HepG2 (cell line): Measurements from ENCODE around the gene TCAP. TPM values are rescaled to one million over a fixed set of nuclear protein-coding genes. Genes with fewer than 3 reads are reported as not detected.
A peak's percentile ranks its signal among the peaks of the same experiment; 100 is the strongest.

Source experiments
- CEBPB ChIP-seq: IDR thresholded peaks from 2 replicates; pipeline ENCODE4 v1.6.1; 2011; ENCODE audit warnings: low read depth, low read length, improper control_type of control experiment, borderline replicate concordance
- TCF7L2 ChIP-seq: IDR thresholded peaks from 2 replicates; pipeline ENCODE4 v1.6.1; 2011; ENCODE audit warnings: mild to moderate bottlenecking, low read depth, low read length, moderate library complexity
- ZNF34 ChIP-seq: sonication (generic); formaldehyde crosslinking; IDR thresholded peaks from 2 replicates; pipeline ENCODE4 v1.4.0; 2020; ENCODE audit warnings: mild to moderate bottlenecking, missing genetic modification reagents, borderline replicate concordance
- ZNF552 ChIP-seq: sonication (generic); formaldehyde crosslinking; IDR thresholded peaks from 2 replicates; pipeline ENCODE4 v1.9.0; 2022; ENCODE audit warnings: missing genetic modification reagents, mild to moderate bottlenecking, borderline replicate concordance
- ZNF563 ChIP-seq: sonication (generic); formaldehyde crosslinking; IDR thresholded peaks from 2 replicates; pipeline ENCODE4 v1.8.0; 2022; ENCODE audit warnings: mild to moderate bottlenecking, moderate library complexity, missing genetic modification reagents
- ZNF615 ChIP-seq: sonication (generic); formaldehyde crosslinking; IDR thresholded peaks from 2 replicates; pipeline ENCODE4 v1.5.0; 2020; ENCODE audit warnings: mild to moderate bottlenecking, missing genetic modification reagents, borderline replicate concordance
- ZNF746 ChIP-seq: sonication (generic); formaldehyde crosslinking; IDR thresholded peaks from 2 replicates; pipeline ENCODE4 v1.8.0; 2022; ENCODE audit warnings: mild to moderate bottlenecking, missing genetic modification reagents
- ZSCAN25 ChIP-seq: sonication (generic); formaldehyde crosslinking; IDR thresholded peaks from 2 replicates; pipeline ENCODE4 v1.8.0; 2022; ENCODE audit warnings: mild to moderate bottlenecking, missing genetic modification reagents
- polyA plus RNA-seq, 8 experiments: library from polyadenylated mRNA; depleted of rRNA in 3 of 8; stranded (reverse) in 7 of 8; unstranded in 1 of 8; fragments of >200 nt; fragmentation: Illumina TruSeq in 4 of 8; extraction: Trizol in 4 of 8; gene quantifications; 2 replicates each; pipeline versions ENCODE4 v1.2.1 to v1.2.3, GENCODE V29; 2011 to 2016; ENCODE audit warnings: low read depth in 4 of 8, missing spikeins in 1 of 8, mixed read lengths in 1 of 8; ENCODE audit not compliant: insufficient read depth in 1 of 8
- total RNA-seq, 5 experiments: library from RNA; depleted of rRNA; stranded (reverse); fragments of >200 nt; fragmentation: Illumina TruSeq; extraction: Trizol; gene quantifications; 2 replicates each; pipeline ENCODE4 v1.2.3, GENCODE V29; 2016; ENCODE audit warnings: low read depth in 1 of 5
- TF ChIP-seq, protein P1 (sequence below): sonication (generic); formaldehyde crosslinking; IDR thresholded peaks from 2 replicates; pipeline ENCODE4 v1.4.0; 2020; ENCODE audit warnings: missing genetic modification reagents
- TF ChIP-seq, protein P2 (sequence below): sonication (generic); formaldehyde crosslinking; IDR thresholded peaks from 2 replicates; pipeline ENCODE4 v1.4.0; 2020; ENCODE audit warnings: missing genetic modification reagents
- TF ChIP-seq, protein P3 (sequence below): sonication (generic); formaldehyde crosslinking; IDR thresholded peaks from 2 replicates; pipeline ENCODE4 v1.4.0; 2020; ENCODE audit warnings: mild to moderate bottlenecking, missing genetic modification reagents, borderline replicate concordance
- TF ChIP-seq, protein P4 (sequence below): sonication (generic); formaldehyde crosslinking; IDR thresholded peaks from 2 replicates; pipeline ENCODE4 v1.4.0; 2020; ENCODE audit warnings: mild to moderate bottlenecking, missing genetic modification reagents
- TF ChIP-seq, protein P5 (sequence below): sonication (generic); formaldehyde crosslinking; IDR thresholded peaks from 2 replicates; pipeline ENCODE4 v1.5.0; 2020; ENCODE audit warnings: mild to moderate bottlenecking, missing genetic modification reagents
- TF ChIP-seq, protein P6 (sequence below): sonication (generic); formaldehyde crosslinking; IDR thresholded peaks from 2 replicates; pipeline ENCODE4 v1.8.1; 2023; ENCODE audit warnings: mild to moderate bottlenecking, missing genetic modification reagents, borderline replicate concordance

The TCAP gene
- total and polyA plus RNA-seq, 2 of the 13 experiments (the other 11 are each of a cell fraction or from before 2014, with no cell fraction given): 0.24 to 0.65 TPM

DNA sequence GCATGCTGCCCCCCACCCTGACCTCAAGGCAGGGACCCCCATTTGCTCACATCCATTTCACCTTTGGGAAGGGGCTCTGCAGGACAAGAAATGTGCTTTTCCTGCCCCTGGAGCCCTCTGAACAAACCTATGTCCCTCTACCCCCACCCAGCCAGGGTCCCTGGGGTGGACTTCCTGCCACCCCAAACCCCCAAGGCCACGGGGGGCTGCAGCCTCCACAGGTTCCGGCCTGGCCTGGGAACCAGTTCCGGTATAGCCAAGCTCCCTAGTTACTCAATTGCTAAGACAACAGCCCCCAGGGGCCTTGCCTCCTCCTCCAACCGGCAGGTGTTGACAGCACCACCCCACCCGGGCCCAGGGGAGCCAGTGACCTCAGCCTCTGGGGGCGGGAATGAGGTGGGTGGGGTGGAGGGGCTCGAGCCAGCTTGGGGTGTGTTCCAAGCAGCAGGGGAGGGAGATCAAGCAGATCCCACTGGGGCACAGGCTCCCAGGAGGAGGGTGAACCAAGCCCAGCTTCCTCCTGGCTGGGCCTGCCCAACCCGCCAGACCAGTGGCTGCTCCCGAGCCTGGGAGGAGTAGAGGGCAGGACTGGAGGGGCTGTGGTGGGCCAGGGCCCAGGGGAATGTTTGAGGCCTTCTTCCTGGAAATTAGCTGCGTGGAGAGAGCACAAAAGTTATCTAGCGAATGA, 9.7 kb downstream of the TCAP start (continued):
- TF ChIP-seq ZNF34 (CRISPR knock-in tag) (no peak), ZNF552 (CRISPR knock-in tag) (peak; percentile 80; the same call in 1 of the 2 replicates), TCF7L2 (no peak), ZSCAN25 (CRISPR knock-in tag) (peak; percentile 49; the same call in 1 of the 2 replicates), ZNF746 (peak; percentile 48; the same call in 1 of the 2 replicates), ZNF615 (no peak), CEBPB (no peak), ZNF563 (peak; percentile 53; the same call in 1 of the 2 replicates)
- TF ChIP-seq, protein P1, sequence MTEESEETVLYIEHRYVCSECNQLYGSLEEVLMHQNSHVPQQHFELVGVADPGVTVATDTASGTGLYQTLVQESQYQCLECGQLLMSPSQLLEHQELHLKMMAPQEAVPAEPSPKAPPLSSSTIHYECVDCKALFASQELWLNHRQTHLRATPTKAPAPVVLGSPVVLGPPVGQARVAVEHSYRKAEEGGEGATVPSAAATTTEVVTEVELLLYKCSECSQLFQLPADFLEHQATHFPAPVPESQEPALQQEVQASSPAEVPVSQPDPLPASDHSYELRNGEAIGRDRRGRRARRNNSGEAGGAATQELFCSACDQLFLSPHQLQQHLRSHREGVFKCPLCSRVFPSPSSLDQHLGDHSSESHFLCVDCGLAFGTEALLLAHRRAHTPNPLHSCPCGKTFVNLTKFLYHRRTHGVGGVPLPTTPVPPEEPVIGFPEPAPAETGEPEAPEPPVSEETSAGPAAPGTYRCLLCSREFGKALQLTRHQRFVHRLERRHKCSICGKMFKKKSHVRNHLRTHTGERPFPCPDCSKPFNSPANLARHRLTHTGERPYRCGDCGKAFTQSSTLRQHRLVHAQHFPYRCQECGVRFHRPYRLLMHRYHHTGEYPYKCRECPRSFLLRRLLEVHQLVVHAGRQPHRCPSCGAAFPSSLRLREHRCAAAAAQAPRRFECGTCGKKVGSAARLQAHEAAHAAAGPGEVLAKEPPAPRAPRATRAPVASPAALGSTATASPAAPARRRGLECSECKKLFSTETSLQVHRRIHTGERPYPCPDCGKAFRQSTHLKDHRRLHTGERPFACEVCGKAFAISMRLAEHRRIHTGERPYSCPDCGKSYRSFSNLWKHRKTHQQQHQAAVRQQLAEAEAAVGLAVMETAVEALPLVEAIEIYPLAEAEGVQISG (CRISPR knock-in tag): peak; percentile 67
- TF ChIP-seq, protein P2, sequence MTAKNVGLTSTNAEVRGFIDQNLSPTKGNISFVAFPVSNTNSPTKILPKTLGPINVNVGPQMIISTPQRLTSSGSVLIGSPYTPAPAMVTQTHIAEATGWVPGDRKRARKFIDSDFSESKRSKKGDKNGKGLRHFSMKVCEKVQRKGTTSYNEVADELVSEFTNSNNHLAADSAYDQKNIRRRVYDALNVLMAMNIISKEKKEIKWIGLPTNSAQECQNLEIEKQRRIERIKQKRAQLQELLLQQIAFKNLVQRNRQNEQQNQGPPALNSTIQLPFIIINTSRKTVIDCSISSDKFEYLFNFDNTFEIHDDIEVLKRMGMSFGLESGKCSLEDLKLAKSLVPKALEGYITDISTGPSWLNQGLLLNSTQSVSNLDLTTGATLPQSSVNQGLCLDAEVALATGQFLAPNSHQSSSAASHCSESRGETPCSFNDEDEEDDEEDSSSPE (CRISPR knock-in tag): 0 out of 2 replicates have a peak, but pooled peaks have one; percentile 44
- TF ChIP-seq, protein P3, sequence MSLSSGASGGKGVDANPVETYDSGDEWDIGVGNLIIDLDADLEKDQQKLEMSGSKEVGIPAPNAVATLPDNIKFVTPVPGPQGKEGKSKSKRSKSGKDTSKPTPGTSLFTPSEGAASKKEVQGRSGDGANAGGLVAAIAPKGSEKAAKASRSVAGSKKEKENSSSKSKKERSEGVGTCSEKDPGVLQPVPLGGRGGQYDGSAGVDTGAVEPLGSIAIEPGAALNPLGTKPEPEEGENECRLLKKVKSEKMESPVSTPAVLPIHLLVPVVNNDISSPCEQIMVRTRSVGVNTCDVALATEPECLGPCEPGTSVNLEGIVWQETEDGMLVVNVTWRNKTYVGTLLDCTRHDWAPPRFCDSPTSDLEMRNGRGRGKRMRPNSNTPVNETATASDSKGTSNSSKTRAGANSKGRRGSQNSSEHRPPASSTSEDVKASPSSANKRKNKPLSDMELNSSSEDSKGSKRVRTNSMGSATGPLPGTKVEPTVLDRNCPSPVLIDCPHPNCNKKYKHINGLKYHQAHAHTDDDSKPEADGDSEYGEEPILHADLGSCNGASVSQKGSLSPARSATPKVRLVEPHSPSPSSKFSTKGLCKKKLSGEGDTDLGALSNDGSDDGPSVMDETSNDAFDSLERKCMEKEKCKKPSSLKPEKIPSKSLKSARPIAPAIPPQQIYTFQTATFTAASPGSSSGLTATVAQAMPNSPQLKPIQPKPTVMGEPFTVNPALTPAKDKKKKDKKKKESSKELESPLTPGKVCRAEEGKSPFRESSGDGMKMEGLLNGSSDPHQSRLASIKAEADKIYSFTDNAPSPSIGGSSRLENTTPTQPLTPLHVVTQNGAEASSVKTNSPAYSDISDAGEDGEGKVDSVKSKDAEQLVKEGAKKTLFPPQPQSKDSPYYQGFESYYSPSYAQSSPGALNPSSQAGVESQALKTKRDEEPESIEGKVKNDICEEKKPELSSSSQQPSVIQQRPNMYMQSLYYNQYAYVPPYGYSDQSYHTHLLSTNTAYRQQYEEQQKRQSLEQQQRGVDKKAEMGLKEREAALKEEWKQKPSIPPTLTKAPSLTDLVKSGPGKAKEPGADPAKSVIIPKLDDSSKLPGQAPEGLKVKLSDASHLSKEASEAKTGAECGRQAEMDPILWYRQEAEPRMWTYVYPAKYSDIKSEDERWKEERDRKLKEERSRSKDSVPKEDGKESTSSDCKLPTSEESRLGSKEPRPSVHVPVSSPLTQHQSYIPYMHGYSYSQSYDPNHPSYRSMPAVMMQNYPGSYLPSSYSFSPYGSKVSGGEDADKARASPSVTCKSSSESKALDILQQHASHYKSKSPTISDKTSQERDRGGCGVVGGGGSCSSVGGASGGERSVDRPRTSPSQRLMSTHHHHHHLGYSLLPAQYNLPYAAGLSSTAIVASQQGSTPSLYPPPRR (CRISPR knock-in tag): 0 out of 2 replicates have a peak, but pooled peaks have one; percentile 27
- TF ChIP-seq, protein P4, sequence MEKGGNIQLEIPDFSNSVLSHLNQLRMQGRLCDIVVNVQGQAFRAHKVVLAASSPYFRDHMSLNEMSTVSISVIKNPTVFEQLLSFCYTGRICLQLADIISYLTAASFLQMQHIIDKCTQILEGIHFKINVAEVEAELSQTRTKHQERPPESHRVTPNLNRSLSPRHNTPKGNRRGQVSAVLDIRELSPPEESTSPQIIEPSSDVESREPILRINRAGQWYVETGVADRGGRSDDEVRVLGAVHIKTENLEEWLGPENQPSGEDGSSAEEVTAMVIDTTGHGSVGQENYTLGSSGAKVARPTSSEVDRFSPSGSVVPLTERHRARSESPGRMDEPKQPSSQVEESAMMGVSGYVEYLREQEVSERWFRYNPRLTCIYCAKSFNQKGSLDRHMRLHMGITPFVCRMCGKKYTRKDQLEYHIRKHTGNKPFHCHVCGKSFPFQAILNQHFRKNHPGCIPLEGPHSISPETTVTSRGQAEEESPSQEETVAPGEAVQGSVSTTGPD (CRISPR knock-in tag): no peak
- TF ChIP-seq, protein P5, sequence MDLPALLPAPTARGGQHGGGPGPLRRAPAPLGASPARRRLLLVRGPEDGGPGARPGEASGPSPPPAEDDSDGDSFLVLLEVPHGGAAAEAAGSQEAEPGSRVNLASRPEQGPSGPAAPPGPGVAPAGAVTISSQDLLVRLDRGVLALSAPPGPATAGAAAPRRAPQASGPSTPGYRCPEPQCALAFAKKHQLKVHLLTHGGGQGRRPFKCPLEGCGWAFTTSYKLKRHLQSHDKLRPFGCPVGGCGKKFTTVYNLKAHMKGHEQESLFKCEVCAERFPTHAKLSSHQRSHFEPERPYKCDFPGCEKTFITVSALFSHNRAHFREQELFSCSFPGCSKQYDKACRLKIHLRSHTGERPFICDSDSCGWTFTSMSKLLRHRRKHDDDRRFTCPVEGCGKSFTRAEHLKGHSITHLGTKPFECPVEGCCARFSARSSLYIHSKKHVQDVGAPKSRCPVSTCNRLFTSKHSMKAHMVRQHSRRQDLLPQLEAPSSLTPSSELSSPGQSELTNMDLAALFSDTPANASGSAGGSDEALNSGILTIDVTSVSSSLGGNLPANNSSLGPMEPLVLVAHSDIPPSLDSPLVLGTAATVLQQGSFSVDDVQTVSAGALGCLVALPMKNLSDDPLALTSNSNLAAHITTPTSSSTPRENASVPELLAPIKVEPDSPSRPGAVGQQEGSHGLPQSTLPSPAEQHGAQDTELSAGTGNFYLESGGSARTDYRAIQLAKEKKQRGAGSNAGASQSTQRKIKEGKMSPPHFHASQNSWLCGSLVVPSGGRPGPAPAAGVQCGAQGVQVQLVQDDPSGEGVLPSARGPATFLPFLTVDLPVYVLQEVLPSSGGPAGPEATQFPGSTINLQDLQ: no peak
- TF ChIP-seq, protein P6, sequence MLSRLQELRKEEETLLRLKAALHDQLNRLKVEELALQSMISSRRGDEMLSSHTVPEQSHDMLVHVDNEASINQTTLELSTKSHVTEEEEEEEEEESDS (CRISPR knock-in tag): 0 out of 2 replicates have a peak, but pooled peaks have one; percentile 32
